CD1c-positive myeloid dendritic cell (primary cell): ENCODE measurements around the gene H6PD.

Source experiments
- DNase-seq: peaks from one replicate; pipeline ENCODE4 v3.0.0-alpha.2; 2016; ENCODE audit errors: extremely low spot score

The H6PD gene

GRCh38 chr1:9316512-9316911, 81.9 kb downstream of the H6PD start:
- DNase-seq = no peak

GRCh38 chr1:9317072-9317471, 82.5 kb downstream of the H6PD start:
- DNase-seq = no peak

GRCh38 chr1:9317591-9318417, 83.2 kb downstream of the H6PD start:
- peak; percentile 42 for DNase-seq

GRCh38 chr1:9319208-9319788, 84.7 kb downstream of the H6PD start:
- DNase-seq = peak; percentile 28

- DNase-seq = no peak
Observed at GRCh38 chr1:9319789-9320519, 85.4 kb downstream of the H6PD start.
